Stimulated activated naive CD8-positive, alpha-beta T cell treated with anti-CD3 and anti-CD28 coated beads, Interleukin-15, Interleukin-2, amounts not matched to agents 100 U/mL and 50 U/mL, for 24 hours (primary cell): ENCODE results near the gene PRMT5.
"Not testable (repeated sequence)": the region's sequence is repeated elsewhere in the genome, so short reads cannot be mapped to it uniquely, and the experiment has no call there.

ENCODE experiments used
- ATAC-seq: fragments of 150-1000 bp; cut with Tn5 transposase; one replicate; pipeline ENCODE4 v1.10.0; 2021
- DNase-seq: peaks from one replicate; pipeline ENCODE4 v3.0.0; 2021

The PRMT5 gene

DNA sequence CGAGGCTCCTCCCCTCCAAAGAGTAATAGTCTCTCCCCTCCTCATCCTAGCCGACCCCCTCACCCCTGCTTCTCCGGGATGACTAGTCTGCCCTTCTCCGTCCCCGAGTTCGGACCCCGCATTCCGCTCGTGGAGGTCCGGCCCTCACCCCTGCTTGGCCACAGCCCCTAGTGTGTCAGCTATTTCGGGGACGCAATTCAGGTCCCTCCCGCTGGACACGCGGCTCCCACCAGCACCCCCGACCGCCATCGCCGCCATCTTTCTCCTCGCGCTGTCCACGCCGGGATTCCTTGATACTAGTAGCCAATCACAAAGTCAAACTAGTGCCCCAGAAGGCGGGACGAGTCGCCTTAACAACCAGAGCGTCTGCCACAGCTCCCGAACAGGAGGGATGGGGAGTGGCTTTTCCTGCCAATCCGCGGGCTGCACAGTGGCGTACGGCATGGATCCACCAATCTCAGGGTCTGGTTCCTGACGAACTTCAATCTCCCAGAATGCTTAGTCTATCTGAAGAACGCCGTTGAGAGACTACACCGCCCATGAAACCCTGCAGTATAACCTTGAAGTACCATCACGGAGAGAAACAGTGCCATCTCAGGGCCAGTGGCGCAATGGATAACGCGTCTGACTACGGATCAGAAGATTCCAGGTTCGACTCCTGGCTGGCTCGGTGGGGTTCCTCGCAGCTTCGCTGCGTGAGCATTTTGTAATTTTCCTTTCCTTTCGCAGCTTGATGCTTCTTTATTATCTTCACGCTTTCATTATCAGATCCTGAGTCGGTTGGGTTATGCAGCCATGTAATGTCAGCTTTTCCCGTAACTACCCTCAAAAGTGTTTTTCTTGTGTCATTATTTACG, at the start of gene PRMT5:
Gene PRMT5, minus strand, starts transcription at position 273 of the 857 bp plus-strand sequence. Its CDS starts 15 bp downstream, at position 258.
- ATAC-seq = peak; percentile 98
- DNase-seq = peak; percentile 95

DNA sequence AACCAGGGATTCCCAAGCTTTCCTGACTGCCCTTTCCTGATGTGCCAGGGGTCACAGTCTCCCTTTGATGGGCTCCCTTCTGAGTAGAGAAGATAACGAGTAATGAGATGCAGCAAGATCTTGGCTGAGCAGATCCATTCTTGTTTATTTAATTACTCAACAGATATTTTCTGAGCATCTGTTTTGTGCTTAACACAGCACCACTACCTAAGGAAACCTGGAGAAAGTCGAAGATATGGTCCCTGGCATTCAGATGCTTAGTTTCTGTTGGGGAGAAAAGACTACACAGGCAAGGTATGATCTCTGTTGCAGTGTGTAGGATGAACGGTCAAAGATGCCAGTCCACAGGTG, 49.3 kb upstream of the PRMT5 start:
- ATAC-seq = no peak
- DNase-seq = no peak

DNA sequence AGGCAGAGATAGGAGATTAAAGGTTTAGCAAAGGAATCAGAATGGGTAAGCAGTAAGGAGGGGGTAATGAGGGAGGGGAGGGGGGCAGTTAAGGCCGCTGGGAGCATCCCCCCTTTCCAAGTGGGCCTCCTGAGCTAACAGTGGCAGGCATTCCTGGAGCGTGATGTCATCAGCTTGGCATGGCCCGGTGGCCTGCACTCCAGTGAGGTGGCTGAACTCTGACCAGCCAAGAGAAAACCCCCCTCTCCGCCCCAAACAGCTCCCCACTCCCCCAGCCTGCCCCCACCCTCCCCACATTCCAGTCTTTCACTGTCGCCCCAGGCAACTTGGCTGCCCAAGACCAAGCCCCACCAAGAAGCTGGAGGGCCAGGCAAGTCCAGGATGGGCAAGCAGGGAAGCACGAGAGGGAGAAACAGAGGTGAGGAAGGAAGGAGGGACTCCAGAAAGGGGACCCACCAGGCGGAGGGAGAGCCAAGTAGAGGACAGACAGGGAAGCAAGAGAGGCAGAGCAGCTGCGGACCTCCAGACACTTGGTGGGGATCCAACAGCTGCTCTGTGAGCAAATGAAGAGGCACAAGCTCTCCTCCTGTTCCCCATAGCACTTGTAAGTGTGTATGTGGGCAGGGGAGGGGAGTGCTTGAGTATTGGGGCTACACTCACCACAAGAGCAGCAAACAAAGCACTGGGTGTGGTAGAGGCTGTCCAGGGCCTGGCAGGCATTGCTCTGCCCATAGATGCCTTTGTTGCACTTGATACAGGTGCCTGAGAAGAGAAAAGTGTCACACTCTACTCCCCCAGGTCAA, 48.7 kb upstream of the PRMT5 start:
- DNase-seq = no peak
- ATAC-seq = no peak

DNA sequence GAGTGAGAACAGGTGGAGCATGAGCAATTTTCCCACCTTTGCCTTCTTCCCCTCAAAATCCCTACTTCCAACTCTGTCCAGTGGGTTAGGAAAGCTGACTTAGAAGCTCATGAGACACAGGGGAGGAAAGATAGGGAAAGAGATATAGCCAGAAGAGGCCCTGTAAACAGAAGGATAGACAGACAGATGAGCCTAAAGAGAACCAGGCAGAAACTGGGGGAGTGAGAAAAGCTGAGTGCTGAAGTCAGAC, 48.2 kb upstream of the PRMT5 start:
- DNase-seq (no peak), ATAC-seq (no peak)

DNA sequence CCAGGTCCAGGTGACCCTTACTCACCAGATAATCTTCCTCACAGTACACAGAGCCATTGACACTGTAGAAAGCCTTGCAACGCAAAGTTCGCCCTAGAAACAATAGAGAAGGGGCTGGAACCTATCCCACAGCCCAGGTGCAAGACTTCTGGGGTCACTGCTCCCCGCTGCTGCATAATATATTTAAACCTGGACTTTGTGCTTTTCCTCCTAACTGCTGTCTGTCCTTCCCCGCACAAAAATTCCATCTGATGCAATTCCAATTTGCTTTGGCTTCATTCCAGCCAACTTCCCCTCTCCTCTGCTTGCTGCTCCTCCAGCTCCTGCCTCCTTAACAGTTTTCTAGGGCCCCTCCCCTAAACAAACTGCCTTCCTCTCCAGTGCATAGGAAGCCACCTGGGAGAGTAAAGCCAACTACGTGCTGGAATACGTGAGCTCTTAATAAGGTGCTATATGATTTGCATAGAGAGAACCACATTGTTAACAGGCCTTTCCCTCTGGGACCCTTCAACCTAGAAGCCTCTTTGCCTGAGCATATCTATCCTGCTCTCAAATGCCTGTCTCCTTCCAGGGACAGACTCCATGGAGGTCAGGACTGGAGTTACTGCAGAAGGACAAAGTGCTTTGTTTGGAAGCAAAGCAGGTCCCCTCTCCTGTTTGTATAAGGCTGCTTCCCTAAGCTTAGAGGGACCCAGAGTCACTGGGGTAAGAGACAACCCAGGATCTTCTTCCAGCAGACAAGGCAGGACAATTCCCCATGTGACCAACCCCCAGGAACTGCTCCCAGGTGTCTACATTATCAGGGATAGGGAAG, 47.7 kb upstream of the PRMT5 start:
- ATAC-seq = no peak
- DNase-seq = no peak

DNA sequence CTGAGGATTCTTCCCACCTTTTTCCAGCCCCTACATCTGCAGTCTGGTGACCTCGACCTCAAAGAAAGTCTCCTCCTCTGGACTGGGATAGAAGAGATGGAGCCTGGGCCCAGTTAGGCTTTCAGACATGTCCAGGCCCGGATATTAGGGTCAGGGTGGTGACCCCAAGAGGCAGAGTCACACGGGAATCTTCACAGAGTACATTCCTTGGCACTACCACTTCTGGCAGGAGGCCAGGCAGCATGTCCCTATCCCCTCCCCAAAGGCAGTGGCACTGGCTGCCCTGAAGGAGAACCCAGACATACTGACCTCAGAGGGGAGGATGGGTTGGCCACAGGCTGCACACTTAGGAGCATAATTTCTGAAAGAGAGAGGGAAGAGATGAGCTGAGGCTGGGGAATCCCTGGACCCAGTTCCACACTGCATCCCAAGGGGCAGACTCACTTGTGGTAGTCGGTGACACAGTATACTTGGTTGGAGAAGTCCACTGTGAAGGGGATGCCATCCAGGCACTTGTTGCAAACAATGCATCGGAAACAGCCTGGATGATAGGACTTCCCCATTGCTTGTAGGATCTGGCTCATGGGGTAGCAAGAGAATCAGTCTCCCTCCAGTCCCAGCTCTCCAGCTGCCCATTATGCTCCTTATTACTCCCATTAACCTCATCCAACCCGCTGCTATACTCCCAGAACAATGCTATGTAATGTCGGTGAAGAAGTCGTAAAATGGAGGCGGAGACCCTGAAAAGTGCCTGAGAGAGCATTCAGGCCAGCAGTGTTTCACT, 45.5 kb upstream of the PRMT5 start:
- DNase-seq (no peak), ATAC-seq (no peak)

DNA sequence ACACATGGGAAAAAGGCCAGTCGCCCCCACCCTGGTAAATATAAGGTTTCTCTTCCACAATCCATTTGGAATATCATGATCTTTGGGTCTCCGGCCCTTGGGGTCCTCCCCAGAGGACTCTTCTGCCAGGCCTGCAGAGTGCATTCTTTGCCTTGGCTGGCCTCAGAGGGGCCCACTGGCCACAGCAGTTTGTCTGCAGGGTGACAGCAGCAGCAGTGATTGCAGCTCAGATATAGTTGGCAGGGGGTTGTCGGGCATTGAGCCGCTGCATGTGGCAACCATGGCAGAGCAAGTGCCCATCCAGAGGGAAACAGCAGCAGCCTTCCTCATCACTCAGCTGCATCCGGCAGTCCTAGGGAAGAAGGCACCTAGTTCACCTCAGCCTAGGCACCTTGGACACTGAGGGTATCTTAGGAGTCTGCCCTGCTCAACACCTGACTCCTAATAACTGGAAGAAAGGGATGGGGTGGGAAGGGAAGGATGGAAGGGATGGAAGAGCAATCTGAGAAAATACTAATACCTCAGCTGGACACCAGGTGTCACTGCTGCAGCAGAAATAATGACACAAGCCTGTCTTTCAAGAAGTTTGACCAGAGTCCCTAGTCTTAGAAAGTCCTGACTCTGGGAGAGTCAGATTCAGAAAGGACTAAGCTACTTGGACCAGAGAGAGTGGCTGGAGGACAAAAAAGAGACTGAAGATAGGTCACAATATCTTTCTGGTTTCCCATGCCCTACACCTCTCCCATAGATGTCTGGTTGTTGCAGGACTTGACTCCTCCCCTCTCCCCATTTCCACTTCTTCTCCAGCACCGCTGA, 44.2 kb upstream of the PRMT5 start:
- peak; percentile 52 for DNase-seq
- ATAC-seq = no peak

DNA sequence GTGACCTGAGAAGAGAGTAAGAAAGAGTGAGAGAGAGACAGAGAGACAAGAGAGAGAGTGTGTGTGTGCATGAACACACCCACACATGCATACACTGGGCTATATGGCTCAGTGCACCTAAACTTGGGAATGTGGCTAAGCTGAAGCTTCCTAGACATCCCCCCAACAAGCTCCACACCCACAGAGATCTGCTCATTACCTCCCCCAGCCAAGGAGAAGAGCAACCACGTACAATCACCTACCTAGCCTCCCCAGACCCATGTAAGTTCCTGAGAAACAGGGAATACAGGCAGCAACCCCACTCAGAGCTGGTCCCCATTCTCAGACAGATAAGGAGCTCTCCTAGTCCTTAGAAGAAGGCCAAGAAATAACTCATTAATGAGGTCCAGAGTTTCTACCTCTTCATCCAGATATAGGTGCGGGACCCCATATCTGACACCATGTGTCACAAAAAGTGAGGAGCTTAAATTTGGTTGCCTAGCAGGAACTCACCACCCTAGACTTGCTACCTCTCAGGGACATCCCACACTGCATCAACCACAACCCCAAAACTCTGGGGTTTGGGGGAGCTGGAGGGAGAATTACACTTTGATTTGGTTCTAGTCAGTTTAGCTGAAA, 43.2 kb upstream of the PRMT5 start:
- ATAC-seq (no peak), DNase-seq (no peak)

DNA sequence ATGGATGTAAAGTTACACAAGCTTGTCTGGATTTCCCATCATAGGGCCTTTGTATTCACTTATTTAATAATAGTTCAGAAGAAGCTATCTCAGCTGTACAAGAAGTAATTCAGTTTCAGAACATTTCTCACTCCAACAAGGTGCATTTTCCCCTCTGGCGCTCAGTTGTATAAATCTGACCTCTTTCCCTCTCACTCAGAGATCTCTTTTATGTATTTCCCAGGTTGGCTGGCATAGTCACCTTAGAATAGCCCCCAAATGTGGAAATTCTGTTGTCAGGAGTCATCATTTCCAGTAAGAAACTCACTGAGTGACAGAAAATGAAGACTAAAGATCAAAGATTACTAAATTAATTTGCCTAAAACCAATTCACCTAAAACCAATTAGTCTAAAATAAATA, 42.0 kb upstream of the PRMT5 start:
- ATAC-seq (no peak), DNase-seq (no peak)

DNA sequence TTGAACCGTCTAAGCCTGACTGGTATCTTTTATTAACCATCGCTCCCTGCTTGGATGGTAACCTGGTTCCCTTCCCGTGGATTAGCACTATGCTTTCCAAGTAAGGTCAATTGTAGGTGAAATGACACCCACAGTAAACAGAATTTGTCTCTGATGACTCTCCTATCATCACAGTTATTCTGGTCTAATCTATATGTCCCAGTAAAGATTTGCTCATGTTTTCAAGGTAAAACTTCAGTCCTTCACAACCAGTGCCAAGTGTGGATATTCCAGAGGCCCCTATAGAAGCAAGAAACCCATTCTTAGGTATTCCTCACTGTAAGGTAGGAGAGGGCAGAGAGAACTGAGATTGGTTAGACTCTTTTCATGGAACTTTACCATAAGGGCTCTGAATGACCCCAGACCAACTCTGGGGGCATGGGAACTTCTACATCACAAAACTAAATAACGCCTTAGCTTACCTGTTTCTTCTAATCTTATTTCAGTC, 37.6 kb upstream of the PRMT5 start:
- no peak for ATAC-seq
- no peak for DNase-seq

DNA sequence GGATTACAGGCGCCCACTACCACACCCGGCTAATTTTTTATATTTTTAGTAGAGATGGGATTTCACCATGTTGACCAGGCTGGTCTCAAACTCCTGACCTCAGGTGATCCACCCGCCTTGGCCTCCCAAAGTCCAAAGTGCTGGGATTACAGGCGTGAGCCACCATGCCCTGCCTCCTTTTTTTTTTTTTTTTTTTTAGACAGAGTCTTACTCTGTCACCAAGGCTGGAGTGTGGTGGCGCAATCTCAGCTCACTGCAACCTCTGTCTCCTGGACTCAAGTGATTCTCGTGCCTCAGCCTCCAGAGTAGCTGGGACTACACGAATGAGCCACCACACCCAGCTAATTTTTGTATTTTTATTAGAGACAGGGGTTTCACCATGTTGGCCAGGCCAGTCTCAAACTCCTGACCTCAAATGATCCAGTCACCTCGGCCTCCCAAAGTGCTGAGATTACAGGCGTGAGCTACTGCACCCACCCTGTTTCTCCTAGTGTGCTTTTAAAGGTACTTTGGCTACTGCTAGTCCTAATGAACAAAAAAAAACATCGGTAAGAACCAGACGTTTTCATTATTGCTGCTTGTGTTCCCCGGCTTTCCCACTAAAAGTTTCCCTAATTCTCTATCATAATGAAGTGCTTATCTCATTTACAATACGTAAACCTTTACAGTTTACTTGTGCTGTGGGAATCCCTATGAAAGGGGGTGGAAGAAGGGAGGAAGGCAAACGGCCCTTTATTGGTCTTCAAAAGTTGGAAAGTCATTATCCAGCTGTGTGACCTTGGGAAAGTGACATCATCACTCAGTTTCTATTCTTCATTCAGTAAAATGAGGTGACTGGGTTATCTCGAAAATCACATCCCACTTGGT, 37.0 kb upstream of the PRMT5 start:
- ATAC-seq, DNase-seq: not testable (repeated sequence)

DNA sequence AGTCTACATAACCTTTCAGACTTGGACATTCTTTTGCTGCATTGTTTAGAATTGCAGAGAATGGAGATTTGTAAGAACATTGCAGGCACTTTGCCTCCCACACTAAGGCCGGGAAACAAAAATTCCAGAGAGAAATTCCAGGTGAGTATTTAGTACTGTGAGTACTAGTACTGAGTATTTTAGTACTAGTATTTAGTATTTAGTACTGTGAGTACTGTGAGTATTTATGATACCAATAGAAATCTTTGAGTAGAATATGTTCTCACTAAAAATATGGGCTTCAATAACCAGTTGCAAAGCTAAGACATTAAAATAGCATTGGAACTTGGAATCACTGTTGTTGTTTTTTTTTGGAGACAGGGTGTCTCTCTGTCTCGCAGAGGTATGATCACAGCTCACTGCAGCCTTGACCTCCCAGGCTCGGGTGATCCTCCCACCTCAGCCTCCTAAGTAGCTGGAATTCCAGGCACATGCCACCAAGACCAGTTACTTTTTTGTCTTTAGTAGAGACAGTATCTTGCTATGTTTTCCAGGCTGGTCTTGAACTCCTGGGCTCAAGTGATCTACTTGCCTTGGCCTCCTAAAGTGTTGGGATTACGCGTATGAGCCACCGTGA, 33.0 kb upstream of the PRMT5 start:
- no peak for ATAC-seq
- no peak for DNase-seq

DNA sequence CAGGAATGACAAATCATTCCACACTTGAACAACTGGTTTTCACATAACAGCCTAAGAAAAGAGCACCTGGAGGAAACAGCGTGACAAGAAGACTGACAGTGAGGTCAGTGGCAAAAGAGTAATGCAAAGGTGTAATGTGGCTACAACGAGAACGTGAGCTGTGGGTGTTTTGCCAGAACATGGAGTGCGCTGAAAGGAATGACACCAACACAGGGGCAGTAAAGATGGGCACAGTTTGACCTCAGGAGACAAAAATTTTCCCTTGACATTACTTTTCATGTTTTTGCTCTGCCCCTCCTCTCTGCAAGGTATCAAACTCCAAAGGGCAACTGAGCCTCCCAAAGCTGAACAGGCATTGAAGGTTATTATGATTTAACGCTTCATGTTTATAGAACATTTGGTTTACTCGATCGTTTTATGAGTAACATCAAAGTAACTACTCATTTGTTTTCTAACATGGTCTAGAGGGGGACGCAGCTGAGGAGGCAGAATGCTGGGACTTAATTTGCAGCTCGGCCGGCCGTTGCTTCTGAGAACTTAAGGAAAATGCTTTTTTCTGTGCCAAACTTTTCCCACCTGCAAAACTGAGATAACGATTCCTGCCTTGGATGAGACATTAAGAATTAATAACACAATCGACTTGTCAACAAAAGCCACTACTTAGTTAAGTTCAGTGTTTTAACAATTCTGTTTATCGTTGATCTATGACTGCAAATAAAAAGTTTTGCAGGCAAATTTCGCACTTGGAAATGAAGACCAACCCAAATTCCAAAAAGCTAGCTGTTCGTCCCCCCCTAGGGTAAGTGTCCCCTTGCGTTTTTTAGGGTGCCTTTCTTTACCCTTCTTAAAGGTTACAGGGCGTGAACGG, 26.8 kb upstream of the PRMT5 start:
- DNase-seq (no peak), ATAC-seq (no peak)

DNA sequence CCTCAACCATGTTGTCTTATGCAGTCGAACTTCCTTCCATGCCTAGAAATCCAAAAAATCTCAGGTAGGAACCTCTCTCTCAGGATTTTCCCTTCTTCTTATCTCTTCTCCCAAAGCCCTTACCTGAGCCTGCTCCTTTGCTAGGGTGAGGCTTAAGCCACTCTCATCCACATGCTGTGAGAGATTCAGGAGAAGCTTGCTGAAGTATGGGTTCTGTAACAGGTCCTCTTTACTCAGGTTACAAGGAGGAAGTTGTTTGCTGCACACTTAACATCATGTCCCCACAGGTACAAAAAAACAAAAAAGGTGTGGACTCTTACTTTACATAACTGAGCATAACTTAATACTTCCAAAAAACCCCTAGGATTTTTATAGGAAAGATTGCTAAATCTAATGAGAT, 23.2 kb upstream of the PRMT5 start:
- ATAC-seq (no peak), DNase-seq (no peak)

DNA sequence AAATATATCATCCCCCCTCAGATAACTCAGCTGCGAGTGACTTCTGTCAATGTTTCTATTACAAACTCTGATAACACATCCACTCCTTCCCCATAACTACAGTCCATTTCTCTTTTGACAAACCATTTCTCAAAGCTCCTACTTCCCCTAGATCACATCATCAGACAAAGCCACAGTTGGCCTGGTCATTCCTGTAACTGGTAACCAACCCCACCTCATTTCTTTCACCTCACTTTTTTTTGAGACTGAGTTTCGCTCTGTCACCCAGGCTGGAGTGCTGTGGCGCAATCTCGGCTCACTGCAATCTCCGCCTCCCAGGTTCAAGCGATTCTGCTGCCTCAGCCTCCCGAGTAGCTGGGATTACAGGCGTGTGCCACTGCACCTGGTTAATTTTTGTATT, 22.6 kb upstream of the PRMT5 start:
- ATAC-seq, DNase-seq: not testable (repeated sequence)

DNA sequence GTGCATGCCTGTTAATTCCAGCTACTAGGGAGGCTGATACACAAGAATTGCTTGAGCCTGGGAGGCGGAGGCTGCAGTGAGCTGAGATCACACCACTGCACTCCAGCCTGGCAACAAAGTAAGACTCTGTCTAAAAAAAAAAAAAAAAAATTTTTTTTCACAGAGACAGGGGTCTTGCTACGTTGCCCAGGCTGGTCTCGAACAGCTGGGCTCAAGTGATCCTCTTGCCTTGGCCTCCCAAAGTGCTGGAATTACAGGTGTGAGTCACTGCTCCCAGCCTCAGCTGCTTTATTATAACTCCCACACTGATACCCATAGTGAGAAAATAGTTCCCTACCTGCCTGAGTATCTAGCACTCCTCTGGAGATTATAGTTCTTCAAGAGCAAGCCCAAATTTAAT, 16.5 kb upstream of the PRMT5 start:
- ATAC-seq (no peak), DNase-seq (no peak)

DNA sequence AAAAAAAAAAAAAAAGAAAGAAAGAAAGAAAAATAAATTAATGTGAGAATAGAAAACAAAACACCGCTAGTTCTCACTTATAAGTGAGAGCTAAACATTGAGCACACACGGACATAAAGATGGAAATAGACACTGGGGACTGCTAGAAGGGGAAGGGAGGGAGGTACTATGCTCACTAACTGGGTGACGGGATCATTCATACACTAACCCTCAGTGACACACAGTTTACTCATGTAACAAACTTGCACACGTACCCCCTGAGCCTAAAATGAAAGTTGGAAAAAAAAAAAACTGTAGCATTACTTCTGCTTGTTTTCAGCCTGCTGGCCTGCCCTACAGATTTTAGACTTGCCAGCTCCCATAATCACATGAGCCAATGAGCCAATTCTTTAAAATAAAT, 10.5 kb upstream of the PRMT5 start:
- DNase-seq = no peak
- no peak for ATAC-seq

DNA sequence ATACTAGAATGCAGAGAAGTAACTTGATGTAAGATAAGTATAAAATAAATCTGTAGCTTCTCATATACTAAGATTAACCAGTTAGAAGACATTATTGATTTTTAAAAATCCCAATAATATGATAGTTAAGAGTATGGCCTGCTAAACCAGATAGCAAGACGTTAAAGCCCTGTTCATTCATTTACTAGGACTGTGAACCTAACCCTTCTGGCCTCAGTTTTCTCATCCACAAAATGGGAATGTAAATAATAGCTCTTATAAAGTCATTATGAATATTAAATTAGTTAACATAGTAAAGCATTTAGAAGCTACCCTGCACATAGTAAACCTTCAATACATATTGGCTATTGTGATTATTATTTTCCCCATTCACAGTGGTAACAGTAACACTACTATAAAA, 6.0 kb upstream of the PRMT5 start:
- DNase-seq (no peak), ATAC-seq (no peak)
